GM12872 (cell line): ENCODE data around the gene DOCK7.

Experiments
- TF ChIP-seq, protein P1 (sequence below): IDR thresholded peaks from 3 replicates; pipeline ENCODE4 v1.5.1; 2011; ENCODE audit warnings: low read depth, mild to moderate bottlenecking, low read length, moderate library complexity; ENCODE audit not compliant: insufficient read depth

DOCK7 gene, protein sequence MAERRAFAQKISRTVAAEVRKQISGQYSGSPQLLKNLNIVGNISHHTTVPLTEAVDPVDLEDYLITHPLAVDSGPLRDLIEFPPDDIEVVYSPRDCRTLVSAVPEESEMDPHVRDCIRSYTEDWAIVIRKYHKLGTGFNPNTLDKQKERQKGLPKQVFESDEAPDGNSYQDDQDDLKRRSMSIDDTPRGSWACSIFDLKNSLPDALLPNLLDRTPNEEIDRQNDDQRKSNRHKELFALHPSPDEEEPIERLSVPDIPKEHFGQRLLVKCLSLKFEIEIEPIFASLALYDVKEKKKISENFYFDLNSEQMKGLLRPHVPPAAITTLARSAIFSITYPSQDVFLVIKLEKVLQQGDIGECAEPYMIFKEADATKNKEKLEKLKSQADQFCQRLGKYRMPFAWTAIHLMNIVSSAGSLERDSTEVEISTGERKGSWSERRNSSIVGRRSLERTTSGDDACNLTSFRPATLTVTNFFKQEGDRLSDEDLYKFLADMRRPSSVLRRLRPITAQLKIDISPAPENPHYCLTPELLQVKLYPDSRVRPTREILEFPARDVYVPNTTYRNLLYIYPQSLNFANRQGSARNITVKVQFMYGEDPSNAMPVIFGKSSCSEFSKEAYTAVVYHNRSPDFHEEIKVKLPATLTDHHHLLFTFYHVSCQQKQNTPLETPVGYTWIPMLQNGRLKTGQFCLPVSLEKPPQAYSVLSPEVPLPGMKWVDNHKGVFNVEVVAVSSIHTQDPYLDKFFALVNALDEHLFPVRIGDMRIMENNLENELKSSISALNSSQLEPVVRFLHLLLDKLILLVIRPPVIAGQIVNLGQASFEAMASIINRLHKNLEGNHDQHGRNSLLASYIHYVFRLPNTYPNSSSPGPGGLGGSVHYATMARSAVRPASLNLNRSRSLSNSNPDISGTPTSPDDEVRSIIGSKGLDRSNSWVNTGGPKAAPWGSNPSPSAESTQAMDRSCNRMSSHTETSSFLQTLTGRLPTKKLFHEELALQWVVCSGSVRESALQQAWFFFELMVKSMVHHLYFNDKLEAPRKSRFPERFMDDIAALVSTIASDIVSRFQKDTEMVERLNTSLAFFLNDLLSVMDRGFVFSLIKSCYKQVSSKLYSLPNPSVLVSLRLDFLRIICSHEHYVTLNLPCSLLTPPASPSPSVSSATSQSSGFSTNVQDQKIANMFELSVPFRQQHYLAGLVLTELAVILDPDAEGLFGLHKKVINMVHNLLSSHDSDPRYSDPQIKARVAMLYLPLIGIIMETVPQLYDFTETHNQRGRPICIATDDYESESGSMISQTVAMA (N-terminal part only)

DNA sequence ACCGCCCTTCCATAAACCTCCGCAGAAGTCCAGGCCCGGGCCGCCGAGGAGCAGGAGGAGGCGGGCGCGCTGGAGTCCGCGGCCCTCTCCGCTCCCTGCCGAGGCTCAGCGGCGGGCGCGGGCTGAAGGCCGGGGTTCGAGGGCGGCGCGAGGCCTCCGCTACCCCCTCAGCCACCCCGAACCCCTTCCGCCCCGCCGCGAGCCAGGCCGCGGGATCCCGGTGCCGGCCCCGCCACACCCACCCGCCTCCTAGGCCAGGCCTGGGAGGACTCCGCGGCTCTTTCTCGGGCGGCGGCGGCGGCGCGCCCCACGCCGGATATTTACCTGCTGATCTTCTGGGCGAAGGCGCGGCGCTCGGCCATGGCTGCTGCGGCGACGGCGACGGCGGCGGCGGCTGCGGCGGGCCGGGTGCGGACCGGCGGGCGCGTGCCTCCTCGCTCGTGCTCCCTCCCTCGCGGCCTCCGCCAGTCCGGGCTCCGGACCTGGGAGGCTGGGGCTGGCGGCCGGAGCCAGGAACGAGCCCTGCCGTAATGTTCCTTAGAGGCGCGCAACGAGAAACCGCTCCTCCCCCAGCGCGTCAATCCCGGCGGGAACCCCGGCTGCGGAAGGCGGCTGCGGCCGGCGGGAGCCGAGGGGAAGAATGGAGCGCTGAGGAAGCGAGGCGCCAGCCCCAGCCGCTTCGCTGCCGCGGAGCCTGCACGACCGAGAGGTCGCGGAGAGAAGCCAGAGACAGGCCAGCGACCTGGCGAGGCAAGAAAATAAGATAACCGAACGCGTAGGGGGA lies at the start of gene DOCK7:
TSS of gene DOCK7 (minus strand) at position 484 of the 784 bp plus-strand sequence. CDS start at position 362, 122 bp downstream.
- TF ChIP-seq, protein P1, sequence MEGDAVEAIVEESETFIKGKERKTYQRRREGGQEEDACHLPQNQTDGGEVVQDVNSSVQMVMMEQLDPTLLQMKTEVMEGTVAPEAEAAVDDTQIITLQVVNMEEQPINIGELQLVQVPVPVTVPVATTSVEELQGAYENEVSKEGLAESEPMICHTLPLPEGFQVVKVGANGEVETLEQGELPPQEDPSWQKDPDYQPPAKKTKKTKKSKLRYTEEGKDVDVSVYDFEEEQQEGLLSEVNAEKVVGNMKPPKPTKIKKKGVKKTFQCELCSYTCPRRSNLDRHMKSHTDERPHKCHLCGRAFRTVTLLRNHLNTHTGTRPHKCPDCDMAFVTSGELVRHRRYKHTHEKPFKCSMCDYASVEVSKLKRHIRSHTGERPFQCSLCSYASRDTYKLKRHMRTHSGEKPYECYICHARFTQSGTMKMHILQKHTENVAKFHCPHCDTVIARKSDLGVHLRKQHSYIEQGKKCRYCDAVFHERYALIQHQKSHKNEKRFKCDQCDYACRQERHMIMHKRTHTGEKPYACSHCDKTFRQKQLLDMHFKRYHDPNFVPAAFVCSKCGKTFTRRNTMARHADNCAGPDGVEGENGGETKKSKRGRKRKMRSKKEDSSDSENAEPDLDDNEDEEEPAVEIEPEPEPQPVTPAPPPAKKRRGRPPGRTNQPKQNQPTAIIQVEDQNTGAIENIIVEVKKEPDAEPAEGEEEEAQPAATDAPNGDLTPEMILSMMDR: no peak

DNA sequence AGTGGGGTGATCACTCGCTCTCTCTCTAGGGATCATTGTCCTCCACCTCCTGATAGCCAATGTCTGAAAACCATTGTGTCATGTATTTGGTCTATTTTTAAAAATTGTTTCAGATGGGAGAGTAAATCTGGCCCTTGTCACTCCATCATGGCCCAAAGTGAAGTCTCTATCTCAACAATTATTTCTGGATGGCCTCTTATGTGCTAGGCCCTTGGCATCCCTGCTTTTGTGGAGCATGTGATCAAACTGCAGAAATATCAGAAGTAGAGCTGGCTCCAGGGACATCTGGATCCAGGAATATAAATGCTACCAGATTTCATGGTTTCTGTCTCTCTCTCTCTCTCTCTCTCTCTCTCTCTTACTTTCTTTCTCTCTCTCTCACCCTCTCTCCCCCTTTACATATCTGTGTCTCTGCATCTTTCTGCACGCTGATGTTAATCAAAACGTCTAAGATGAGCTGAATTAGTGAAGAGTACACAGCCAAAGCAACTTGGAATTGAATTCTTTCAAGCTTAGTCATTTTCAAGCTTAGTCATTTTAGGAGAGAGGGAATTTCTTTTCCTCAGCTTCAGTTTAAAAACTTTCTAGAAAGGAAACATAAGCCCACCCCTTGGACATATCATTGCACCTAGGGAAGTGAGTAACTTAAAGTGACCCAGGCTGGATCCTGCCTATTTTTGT lies 47.4 kb upstream of the DOCK7 start:
- TF ChIP-seq, protein P1: no peak

DNA sequence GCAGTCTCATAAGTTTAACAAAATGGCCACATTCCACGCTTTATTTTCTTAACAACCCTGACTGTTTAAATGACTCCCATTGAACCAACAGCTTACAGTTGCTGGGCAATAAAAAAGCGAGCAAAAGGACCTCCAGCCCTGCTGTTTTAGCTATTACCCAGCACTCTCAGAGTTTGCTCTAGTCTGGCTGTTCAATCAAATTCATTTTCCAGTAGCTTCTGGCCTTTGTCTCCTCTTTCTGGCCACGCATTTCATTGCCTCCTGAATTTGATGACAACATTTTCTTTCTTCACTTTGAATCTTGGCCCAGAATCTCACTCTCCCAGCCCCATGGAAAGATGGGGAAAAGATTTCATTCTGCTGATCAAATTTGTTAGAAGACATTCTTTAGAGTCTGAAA lies 44.1 kb upstream of the DOCK7 start:
- TF ChIP-seq, protein P1: no peak

DNA sequence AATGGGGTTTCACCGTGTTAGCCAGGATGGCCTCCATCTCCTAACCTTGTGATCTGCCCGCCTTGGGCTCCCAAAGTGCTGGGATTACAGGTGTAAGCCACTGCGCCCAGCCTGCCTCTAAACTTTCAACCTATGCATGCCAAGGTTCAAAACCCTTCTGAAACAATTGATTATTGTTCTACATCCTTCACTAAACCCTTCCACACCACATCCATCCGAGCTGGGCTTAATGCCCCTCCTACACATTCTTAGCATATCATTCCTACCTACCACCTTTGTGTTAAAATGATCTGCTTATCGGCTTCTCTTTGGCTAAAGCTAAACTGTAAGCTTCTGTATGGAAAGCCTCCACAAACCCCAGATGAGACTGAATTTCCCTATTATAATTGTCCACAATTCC lies 40.8 kb upstream of the DOCK7 start:
- TF ChIP-seq, protein P1: no peak

DNA sequence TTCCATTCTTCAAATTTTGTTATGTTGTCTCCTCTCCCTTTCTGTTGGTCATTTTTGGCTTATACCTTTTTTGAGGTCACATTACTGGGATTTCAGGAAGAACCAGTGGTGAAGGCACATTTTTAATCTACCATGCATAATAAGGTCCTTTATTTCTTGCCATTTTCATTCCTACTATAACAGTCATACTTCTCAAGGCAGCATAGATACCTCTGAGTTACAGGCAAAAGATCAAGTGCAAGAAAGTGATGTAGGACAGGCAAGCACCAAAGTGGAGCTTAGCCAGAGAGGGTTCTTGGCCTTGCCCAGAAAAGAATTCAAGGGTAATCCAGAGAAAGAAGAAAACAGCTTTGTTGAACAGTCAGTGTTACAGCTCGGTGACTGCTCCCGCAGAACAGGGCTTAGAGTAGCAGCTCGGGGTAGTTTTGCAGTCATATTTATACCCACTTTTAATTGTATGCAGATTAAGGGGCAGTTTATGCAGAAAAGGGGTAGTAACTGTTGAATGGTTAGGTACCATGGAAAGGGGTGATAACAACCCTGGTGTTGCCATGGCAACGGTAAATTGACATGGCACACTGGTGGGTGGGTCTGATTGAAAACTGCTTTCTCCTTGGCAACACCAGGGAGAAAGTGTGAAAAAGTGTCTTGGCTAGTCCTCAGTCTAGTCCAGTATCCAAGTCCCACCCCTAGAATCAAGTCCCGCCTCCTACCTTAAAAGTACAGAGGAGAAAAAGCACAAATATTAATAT lies 39.6 kb upstream of the DOCK7 start:
- TF ChIP-seq, protein P1: no peak

DNA sequence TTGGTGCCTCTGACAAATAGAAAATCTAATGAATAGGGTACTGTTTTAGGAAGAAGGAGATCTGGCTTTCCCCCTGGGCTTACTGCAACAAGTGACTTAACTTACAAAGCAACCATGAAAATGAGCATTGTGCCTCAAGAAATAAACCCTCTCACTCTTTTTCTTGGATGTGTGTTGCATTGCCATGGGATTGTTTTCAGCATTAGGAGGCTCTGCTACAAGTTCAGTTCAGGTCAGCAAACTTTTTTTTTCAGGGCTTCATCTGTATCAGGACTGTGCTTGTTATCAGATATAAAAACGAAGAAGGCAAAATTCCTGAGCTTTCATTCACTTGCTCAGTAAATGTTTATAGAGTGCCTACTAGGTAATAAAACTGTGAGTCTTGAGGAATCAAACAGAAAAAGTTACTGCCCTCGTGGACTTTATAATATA lies 37.8 kb upstream of the DOCK7 start:
- TF ChIP-seq, protein P1: no peak
